Measurements from ENCODE around the gene NUBPL.
"Not testable (repeated sequence)": the region's sequence is repeated elsewhere in the genome, so short reads cannot be mapped to it uniquely, and the experiment has no call there.

Gene NUBPL

DNA sequence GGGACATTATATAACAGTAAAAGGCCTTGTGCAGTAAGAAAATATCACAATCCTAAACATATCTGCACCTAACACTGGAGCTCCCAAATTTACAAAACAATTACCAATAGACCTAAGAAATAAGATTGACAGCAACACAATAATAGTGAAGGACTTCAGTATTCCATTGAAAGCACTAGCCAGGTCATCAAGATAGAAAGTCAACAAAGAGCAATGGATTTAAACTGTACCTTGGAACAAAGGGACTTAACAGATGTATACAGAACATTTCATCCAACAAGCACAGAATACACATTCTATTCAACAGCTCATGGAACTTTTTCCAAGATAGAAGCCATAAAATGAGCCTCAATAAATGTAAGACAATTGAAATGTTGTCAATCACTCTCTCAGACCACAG lies 306.4 kb downstream of the NUBPL start:
- in situ Hi-C loops (cut with MboI; ENCODE audit: low sequenced_read_pairs) = no loop called here

DNA sequence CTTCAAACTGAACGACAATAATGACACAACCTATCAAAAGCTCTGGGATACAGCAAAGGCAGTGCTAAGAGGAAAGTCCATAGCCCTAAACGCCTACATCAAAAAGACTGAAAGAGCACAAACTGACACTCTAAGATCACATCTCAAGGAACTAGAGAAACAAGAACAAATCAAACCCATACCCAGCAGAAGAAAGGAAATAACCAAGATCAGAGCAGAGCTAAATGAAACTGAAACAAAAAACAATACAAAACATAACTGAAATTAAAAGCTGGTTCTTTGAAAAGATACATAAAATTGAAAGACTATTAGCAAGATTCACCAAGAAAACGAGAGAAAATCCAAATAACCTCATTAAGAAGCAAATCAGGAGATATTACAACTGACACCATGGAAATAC lies 306.9 kb downstream of the NUBPL start:
- in situ Hi-C loops (cut with MboI; ENCODE audit: low sequenced_read_pairs) = not testable (repeated sequence)

DNA sequence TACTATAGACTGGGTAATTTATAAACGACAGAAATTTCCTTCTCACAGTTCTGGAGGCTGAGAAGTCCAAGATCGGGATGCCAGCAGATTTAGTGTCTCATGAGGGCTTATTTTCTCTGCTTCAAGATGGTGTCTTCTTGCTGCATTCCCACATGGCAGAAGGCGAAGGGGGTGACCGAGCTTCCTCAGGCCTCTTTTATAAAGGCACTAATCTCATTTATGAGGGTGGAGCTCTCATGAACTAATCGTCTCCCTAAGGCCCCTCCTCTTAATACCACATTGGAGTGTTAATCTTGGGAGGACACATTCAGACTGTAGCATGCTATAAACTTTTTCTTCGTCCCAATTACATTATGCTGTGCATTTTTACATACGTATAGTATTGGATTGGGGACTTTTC lies 315.5 kb downstream of the NUBPL start:
- in situ Hi-C loops (cut with MboI; ENCODE audit: low sequenced_read_pairs) = no loop called here

DNA sequence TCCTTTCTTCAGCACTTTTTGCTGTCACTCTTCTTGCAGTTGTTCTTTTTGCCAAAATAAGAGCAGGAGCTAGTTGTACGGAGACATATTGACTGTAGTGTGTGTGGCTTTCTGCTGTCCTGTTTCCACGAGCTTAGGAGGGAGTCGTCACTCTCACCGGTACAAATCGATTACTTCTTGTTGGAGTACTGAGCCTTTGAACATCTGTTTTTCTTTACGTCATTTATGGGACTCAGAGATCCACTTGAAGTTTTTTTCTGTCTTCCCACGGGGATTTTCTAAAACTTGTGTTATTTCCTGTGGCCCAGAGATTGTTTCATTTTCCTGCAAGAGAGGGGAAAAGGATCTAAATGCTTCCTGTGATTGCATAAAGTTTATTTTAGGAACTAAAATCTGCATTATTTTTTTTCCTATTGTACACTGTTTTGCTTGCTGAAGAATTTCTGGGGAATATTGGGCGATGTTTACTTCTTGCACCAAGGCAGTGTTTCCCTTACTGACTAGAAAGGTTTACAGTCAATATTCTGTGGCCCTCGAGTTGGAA lies 316.1 kb downstream of the NUBPL start:
- in situ Hi-C loops (cut with MboI; ENCODE audit: low sequenced_read_pairs) = no loop called here

DNA sequence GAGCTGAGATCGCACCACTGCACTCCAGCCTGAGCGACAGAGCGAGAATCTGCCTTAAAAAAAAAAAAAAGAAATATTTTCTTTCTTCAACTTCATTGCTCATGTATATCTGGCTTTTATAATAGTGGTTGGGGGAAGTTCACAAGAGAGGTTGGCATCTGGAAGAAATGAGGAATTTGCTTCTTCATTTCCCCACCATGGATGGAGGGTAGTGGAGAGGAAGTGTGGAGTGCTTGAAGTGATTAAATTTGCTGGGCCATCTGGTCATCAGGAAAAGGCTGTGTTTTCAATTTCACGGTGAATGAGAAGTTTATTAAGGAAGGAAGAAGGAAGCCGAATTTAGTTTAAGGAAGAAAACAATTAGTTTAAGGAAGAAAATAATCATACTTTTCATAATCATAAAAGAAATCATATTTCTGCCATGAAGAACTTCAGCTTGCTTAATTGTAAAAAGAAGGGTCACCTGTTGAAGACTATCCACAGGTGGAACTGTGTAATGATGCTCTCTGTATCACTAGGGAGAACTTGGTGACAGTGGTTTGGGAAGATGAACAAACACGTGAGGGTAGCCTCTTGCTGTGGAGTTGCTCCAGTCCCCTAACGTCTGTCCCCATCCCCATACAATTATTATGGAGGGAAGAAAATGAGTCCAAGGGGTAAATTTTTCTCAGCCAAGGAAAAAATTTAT lies 318.6 kb downstream of the NUBPL start:
- in situ Hi-C loops (cut with MboI; ENCODE audit: low sequenced_read_pairs) = no loop called here

DNA sequence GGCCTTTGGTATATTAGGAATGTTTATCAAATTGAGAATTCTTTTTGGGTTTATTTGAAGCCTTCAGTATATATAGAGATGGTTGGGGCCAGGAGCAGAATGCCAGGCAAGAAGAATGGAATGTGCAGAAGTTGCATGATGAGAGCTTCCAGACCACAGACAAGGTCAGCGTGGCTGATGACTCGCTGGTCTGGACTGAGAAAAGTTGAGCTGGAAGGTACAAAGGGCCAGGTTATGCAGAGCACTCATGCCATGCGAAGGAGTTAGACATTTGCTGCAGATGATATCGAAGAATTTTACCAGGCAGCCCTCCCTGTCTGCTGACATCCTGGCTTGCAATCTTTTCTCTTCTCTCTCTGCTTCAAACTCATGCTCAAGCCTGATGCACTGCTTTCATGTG lies 319.7 kb downstream of the NUBPL start:
- in situ Hi-C loops (cut with MboI; ENCODE audit: low sequenced_read_pairs) = no loop called here

DNA sequence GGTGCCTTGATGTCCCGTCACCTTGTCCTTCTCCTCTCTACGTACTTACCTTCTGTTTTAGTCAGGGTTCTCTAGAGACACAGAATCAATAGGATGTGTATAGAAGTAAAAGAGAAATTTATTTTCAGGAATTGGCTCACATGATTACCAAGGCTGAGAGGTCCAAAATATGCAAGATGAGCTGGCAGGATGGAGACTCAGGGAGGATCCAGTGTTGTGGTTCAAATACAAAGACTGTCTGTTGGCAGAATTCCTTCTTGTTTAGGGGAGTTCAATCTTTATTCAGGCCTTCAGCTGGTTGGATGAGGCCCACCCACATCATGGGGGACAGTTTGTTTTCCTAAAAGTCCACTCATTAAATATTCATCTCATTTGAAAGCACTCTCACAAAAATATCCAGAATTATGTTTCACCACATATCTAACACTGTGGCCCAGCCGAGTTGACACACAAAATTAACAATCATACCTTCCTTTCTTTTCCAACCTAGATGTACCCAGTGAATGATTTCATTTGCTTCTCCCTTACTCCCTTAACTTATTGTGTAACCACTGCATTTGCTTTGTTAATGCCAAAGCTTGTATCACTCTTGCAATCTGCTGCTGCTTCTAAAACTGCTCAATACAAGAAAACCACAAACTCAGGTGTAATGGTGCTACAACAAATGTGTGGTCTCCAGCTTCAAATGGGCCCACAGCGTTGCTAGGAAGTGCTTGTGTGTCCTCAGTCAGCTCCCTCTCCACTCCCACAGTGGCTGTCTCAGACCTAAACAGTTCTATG lies 320.5 kb downstream of the NUBPL start:
- in situ Hi-C loops (cut with MboI; ENCODE audit: low sequenced_read_pairs) = no loop called here

DNA sequence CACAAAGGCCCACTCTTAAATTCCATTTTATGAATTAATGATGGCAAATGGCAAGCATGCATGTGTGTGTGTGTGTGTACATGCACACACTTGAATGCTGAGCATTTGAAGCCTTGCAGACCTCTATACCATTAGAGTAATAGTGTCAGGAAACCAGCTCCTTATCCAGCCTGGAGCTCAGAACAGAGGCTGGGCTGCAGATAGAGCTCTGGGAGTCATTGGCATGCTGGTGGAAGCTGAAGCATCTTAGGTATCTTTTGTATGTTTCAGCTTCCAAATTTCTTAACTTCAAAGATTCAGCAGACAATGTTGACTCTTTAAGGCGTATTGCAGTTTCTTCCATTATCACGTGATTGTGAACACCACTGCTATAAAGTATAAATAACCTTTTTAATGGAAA lies 323.0 kb downstream of the NUBPL start:
- in situ Hi-C loops (cut with MboI; ENCODE audit: low sequenced_read_pairs) = no loop called here

DNA sequence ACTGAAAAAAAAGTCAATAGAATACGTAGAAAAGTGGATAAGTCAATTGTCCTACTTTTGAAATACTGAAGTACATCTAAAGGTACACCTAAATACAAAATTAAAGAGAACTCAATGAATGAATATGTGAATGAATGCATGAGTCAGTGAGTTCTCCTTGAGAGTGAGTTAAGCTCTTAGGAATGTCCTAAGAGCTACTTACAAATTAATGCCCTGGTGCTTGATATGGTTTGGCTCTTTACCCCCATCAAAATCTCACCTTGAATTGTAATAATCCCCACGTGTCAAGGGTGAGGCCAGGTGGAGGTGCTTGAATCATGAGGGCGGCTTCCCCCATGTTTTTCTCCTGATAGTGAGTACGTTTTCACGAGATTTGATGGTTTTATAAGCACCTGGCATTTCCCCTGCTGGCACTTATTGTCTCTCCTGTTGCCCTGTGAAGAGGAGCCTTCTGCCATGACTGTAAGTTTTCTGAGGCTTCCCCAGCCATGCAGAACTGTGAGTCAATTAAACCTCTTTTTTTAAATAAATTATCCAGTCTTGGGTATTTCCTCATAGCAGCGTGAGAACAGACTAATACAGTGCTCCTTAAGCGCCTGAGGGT lies 323.7 kb downstream of the NUBPL start:
- in situ Hi-C loops (cut with MboI; ENCODE audit: low sequenced_read_pairs) = no loop called here

DNA sequence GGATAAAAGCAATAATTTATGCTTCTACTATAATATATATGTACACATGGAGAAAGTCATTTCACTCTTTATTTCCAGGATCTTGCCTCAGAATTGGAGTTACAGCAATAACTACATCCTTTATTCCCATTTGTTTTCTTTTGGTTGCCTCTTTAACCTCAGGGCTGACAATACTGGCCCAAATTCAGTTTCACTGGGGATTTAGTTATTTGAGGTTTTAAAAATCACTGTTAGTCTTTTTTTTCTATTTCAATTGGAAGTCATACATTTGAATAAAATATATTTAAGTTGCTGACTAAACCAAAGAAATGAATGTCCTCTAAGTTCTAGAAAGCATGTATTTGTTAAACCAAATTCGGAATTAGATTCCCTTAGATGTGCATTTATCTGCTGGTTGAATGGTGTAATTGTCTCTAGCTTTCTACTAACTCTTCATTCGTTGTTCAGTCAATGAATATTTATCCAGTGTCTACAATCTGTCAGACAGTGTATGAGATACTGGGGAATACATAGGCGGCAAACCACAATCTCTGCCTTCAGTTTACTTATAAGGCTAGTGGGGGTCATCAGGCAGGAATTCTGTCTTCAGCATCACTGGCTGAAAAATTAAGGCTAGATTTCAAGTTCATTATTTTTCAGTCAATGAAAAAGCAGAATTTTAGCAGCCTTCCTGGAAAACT lies 325.1 kb downstream of the NUBPL start:
- in situ Hi-C loops (cut with MboI; ENCODE audit: low sequenced_read_pairs) = no loop called here

DNA sequence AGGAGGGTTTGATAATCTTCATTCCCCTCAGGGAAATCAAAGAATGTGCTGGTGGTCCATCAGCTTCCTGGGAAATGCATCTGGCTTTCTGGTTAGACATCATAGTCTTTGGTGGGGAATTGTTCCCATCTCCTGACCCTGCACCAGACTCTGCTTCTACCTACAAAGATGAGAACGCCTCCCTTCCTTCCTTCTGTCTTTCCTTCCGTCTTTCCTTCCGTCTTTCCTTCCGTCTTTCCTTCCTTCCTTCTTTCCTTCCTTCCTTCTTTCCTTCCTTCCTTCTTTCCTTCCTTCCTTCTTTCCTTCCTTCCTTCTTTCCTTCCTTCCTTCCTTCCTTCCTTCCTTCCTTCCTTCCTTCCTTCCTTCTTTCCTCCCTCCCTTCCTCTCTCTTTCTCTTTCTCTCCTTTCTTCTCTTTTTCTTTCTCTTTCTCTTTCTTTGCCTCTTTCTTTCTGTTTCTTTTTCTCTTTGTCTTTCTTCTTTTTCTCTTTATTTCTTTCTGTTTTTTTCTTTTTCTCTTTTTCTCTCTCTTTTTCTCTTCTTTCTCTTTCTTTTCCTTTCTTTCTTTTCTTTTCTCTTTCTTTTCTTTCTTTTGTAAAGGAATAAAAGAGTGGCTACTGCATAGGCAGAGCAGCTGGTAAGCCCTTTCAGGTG lies 326.9 kb downstream of the NUBPL start:
- in situ Hi-C loops (cut with MboI; ENCODE audit: low sequenced_read_pairs) = no loop called here

DNA sequence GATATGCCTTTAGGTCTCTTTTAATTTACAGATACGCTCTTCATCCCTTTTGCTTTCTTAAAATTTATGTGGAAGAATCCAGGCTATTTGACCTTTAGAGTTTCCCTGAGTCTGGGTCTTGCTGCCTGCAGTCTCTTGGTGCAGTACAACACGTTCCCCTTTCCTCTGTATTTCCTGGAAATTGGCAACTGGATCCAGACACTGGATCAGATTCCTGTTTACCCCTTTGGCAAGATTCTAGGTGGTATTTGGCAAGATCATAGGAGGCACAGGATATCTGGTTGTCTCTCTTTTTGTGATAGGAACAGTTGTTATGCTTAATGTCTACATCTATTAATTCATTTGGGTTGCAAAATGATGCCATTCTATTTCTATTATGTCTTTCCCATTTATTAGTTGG lies 328.1 kb downstream of the NUBPL start:
- in situ Hi-C loops (cut with MboI; ENCODE audit: low sequenced_read_pairs) = no loop called here

DNA sequence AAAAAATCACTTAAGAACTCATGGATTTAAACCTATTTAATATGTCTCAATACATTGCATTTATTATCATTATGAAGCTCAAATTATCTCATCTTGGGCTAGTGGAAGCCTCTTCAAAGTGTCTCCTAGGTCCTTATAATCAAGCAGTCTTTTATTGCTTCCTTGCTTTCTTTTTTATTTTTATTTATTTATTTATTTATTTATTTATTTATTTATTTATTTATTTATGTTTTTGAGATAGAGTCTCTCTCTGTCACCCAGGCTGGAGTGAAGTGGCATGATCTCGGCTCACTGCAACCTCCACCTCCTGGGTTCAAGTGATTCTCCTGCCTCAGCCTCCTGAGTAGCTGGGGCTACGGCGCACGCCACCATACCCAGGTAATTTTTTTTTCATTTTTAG lies 329.0 kb downstream of the NUBPL start:
- in situ Hi-C loops (cut with MboI; ENCODE audit: low sequenced_read_pairs) = not testable (repeated sequence)

DNA sequence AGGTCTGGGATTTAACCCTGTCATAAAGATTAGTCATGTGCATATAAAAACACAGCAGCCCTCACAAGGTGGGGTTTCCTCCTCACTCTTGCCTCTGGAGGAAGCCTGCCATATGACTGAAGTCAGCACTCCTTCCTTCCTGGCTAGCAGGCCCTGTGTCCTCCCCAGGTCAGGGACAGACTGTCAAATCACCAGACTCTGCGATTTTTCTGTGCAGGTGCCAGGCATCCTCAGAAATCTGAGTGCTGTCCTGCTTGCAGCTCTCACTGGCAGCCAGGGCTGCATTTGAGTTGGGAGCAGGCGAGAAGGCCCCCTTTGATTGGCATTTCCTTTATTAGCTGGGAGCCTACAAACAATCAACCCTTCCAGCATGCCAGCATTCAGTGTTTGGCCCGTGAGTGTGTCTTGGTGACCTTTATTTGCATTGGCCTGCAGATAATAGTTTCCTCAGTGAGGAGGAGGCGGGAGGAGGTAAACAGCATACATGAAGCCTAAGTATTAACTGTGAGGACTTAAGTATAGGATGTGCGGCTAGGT lies 332.1 kb downstream of the NUBPL start:
- in situ Hi-C loops (cut with MboI; ENCODE audit: low sequenced_read_pairs) = no loop called here

DNA sequence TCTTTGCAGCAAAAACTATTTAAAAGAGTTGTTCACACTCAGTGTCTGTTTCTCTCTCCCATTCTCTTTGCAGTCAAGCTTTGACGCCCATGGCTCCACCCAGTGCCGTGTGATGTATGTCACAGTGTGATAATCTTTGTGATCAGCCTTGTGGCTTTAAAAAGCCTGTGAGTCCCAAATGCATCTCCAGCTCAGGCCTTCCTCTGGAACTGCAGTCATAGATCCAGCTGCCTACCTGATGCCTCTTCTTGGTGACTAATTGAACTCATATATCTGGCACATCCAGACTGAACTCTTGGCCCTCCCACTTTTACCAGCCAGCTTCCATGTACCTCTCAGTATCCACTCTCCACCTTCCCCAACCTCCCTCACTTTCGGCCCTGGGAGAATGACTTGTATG lies 333.1 kb downstream of the NUBPL start:
- in situ Hi-C loops (cut with MboI; ENCODE audit: low sequenced_read_pairs) = no loop called here

DNA sequence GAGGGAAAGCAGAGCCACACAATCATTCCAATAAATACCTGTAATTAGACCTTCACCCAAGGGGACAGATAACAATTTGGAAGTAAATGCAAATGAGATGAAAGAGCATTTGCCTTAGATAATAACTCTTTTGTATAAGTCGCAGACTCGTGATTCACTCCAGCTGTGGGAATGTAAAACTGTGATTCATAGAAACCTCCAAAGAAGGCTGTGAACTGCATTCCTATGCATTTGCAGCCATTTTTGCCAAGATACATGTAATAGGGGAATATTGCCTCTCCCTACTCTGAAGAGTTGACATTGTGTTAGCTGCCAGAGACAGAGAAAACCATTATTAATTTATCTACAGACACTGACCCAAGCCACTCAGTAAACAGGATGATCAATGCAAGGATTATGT lies 334.0 kb downstream of the NUBPL start:
- in situ Hi-C loops (cut with MboI; ENCODE audit: low sequenced_read_pairs) = no loop called here

DNA sequence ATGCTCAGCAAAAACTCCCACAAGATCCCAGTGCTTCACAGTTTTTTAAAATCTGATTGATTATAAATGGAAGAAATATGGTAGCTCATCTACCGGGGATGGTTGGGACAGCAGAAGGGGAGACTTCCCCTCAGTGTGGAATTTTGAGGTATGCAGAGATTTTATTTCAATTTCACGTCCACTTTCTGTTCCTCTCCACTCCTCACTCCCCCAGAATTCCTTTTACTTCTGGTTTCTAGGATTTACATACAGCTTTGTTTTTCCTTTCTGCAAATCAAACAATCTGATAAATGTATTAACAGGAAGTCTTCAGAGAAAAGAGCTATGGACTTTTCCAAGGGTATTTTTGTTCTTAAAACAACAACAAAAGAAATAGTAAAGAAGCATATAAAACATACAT lies 334.4 kb downstream of the NUBPL start:
- in situ Hi-C loops (cut with MboI; ENCODE audit: low sequenced_read_pairs) = no loop called here

DNA sequence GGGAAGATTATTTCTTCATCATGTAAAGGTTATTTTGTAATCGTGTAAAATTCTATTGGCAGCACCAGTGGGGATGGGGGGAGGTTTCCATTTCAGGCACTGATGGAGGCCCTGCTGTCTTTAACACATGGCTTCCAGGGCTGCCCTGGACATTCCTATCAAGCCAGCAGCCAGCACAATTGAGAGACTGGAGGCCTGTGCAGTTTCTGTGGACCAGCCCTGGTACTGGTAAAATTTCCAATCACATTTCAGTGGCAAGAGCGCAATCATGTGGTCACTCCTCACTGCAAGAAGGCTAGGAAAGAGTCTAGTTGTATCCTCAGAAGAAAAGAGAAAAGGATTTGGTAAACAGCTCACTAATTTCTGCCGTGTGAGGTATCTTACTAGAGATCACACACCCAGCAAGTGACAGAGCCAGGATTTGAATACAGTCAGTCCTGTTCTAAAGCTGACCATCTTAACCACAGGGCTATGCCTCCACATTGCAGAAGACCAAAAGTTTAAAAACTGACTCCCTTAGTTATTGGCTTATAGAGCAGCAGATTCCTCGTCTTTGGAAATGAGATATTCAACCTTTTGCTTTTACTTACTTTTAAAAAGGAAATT lies 336.5 kb downstream of the NUBPL start:
- in situ Hi-C loops (cut with MboI; ENCODE audit: low sequenced_read_pairs) = no loop called here

DNA sequence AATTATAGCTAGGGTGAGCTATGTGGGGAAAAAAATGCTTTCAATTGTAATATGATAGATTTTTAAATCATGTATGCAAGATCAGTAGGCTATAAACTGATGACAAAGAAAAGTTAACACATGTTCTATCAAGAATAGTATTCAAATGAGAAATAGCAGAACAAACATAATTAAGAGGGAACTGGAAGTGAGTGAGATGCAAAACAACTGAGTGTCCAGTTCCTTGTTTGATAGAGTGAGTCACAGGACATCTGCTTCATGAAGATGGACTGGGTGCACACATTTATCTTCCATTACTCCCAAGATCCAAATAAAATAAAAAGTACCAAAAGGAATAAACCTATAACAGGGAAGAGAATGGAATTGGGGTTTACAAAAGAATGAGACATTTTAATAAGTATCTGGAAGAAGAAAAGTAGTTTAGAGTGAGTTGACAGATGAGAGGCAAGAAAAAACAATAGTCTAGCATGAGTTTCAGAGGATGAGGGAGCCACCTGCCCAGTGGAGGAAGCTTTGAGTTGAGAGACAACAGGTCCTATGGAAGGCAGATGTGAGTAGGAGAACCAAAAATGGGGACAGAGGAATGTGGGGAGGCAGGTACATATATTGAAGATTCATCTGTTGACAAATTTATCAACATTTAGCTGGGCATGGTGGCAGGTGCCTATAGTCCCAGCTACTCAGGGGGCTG lies 337.8 kb downstream of the NUBPL start:
- in situ Hi-C loops (cut with MboI; ENCODE audit: low sequenced_read_pairs) = no loop called here

DNA sequence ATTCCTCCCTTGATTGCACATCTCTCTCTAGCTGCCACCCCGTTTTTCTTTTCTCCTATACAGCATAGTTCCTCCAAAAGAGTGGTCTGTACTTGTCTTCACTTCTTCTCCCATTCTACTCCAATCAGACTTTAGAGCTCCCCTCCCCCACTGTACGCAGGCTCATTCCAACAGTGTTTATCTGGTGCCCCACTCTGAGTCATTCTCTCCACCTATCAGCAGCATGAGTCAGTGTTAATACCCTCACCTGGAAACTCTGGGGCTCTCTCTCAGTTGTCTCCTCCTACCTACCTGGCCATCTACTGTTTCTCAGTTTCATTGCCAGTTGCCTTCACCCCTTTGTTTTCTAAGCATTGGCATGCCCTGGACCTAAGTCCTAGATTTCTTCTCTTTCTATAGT lies 340.8 kb downstream of the NUBPL start:
- in situ Hi-C loops (cut with MboI; ENCODE audit: low sequenced_read_pairs) = no loop called here
